Duodenal mucosa (tissue), 2 donors: Measurements from ENCODE around the gene SLCO4C1.

Source experiments
- H3K27ac ChIP-seq: one replicate; pipeline ENCODE4 v1.7.0; 2013; ENCODE audit warnings: low read depth, low read length
- H3K27me3 ChIP-seq, 2 donors: one replicate each; pipeline ENCODE4 v1.7.0; 2013; ENCODE audit warnings: low read length in 2 of 2, control low read depth in 1 of 2; ENCODE audit not compliant: insufficient read depth in 2 of 2, control insufficient read depth in 1 of 2
- H3K36me3 ChIP-seq, 2 donors: one replicate each; pipeline ENCODE4 v1.7.0; 2013; ENCODE audit warnings: low read length in 2 of 2, control low read depth in 1 of 2; ENCODE audit not compliant: insufficient read depth in 2 of 2, control insufficient read depth in 1 of 2
- H3K4me1 ChIP-seq, 2 donors: one replicate each; pipeline ENCODE4 v1.7.0; 2013; ENCODE audit warnings: low read length in 2 of 2, control low read depth in 1 of 2; ENCODE audit not compliant: insufficient read depth in 2 of 2, control insufficient read depth in 1 of 2
- H3K4me3 ChIP-seq, 2 donors: one replicate each; pipeline ENCODE4 v1.7.0; 2013; ENCODE audit warnings: low read length in 2 of 2, low read depth in 1 of 2
- H3K9ac ChIP-seq, 2 donors: one replicate each; pipeline ENCODE4 v1.7.0; 2013; ENCODE audit warnings: low read length in 2 of 2, low read depth in 1 of 2
- H3K9me3 ChIP-seq, 2 donors: one replicate each; pipeline ENCODE4 v1.7.0; 2013; ENCODE audit warnings: low read length in 2 of 2, control low read depth in 1 of 2; ENCODE audit not compliant: control insufficient read depth in 1 of 2

The SLCO4C1 gene

DNA sequence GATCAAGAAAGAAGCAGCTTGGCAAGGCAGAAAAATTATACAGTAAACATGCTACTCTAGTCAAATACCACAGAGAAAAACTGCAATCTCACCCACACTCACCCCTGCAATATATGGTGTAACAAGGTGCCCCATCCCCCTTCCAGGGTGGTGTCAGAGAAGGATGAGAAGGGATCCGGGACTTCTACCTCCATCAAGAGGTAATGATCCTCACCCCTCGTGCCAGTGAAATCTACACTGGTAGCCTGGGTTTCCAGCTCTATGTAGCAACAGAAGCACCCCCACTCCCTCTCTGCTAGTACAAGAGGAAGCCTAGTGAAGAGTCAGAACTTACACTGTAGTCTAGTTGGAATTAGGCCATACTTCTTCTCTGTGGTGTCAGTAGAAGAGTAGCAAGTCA, 18.9 kb downstream of the SLCO4C1 start:
- no peaks in the 10 kb centered on the region for H3K9me3 ChIP-seq
- H3K27ac ChIP-seq = no peak overlapping the region
- H3K9ac ChIP-seq = no peak overlapping the region
- no peak overlapping the region for H3K4me3 ChIP-seq
- no peaks in the 10 kb centered on the region for H3K4me1 ChIP-seq
- no peaks in the 10 kb centered on the region for H3K27me3 ChIP-seq
- no peaks in the 10 kb centered on the region for H3K36me3 ChIP-seq

- Histone ChIP-seq H3K9ac (no peak overlapping the region), H3K27ac (no peak overlapping the region), H3K36me3 (no peaks in the 10 kb centered on the region), H3K27me3 (no peaks in the 10 kb centered on the region), H3K9me3 (no peaks in the 10 kb centered on the region), H3K4me3 (no peak overlapping the region), H3K4me1 (no peaks in the 10 kb centered on the region)
Measured at GRCh38 chr5:102271759-102272158, 24.3 kb downstream of the SLCO4C1 start.

DNA sequence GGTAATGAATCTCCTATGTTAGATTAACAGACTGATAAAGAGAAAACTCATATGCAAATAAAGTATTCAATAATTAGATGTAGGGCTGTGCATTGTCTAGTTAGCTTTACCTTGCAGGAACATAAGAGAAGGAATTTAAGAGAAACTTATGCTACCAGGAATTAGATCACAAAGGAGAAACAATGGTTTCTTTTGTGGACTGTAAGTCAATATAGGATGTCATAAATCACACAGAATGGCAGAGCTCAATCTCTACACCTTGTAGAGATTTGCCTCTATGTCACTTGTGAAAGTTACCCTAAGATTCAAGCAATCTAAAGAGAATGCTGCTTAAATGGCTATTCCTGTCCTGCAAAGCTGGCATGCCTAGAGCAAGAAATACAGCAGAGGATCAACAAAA, 26.0 kb downstream of the SLCO4C1 start:
- Histone ChIP-seq H3K4me1 (no peaks in the 10 kb centered on the region), H3K27me3 (no peaks in the 10 kb centered on the region), H3K4me3 (no peak overlapping the region), H3K9me3 (no peaks in the 10 kb centered on the region), H3K36me3 (no peaks in the 10 kb centered on the region), H3K9ac (no peak overlapping the region), H3K27ac (no peak overlapping the region)

- Histone ChIP-seq H3K27me3 (no peaks in the 10 kb centered on the region), H3K4me3 (no peak overlapping the region), H3K9ac (no peak overlapping the region), H3K4me1 (no peaks in the 10 kb centered on the region), H3K27ac (no peak overlapping the region), H3K36me3 (no peaks in the 10 kb centered on the region), H3K9me3 (no peaks in the 10 kb centered on the region)
Measured at GRCh38 chr5:102262688-102263087, 33.4 kb downstream of the SLCO4C1 start.

- no peaks in the 10 kb centered on the region for H3K9me3 ChIP-seq
- H3K27ac ChIP-seq = no peak overlapping the region
- no peaks in the 10 kb centered on the region for H3K36me3 ChIP-seq
- H3K27me3 ChIP-seq = no peaks in the 10 kb centered on the region
- no peak overlapping the region for H3K4me3 ChIP-seq
- no peak overlapping the region for H3K9ac ChIP-seq
- H3K4me1 ChIP-seq = no peaks in the 10 kb centered on the region
Measured at GRCh38 chr5:102249381-102249780, 46.7 kb downstream of the SLCO4C1 start.

GRCh38 chr5:102243213-102243612, 52.9 kb downstream of the SLCO4C1 start:
- Histone ChIP-seq H3K9ac (no peak overlapping the region), H3K4me3 (no peak overlapping the region), H3K27me3 (no peaks in the 10 kb centered on the region), H3K4me1 (no peaks in the 10 kb centered on the region), H3K27ac (no peak overlapping the region), H3K9me3 (no peaks in the 10 kb centered on the region), H3K36me3 (no peaks in the 10 kb centered on the region)

GRCh38 chr5:102241809-102242421, 54.2 kb downstream of the SLCO4C1 start:
- Histone ChIP-seq H3K9ac (no peak overlapping the region), H3K27me3 (no peaks in the 10 kb centered on the region), H3K9me3 (no peaks in the 10 kb centered on the region), H3K4me3 (no peak overlapping the region), H3K4me1 (no peaks in the 10 kb centered on the region), H3K36me3 (no peaks in the 10 kb centered on the region), H3K27ac (no peak overlapping the region)

GRCh38 chr5:102231693-102232619, 64.1 kb downstream of the SLCO4C1 start:
- Histone ChIP-seq H3K9ac (no peak overlapping the region), H3K4me3 (no peak overlapping the region), H3K36me3 (no peaks in the 10 kb centered on the region), H3K27ac (no peak overlapping the region), H3K27me3 (no peaks in the 10 kb centered on the region), H3K9me3 (no peaks in the 10 kb centered on the region), H3K4me1 (no peaks in the 10 kb centered on the region)

DNA sequence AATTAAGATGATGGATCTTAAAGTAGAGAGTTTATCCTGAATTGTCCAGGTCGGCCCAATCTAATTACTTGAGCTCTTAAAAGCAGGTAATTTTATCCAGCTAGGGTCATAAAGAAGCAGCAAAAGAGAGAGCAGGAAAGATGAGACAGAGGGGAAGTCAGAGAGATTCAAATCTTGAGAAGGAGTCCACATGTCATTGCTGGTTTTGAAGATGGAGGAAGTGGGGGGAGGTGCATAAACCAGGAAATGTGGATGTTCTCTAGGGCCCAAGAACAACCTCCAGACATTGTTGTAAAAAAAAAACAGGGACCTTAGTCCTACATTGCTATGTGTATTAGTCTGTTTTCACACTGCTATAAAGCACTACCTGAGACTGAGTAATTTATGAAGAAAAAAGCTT, 66.4 kb downstream of the SLCO4C1 start:
- H3K4me3 ChIP-seq = no peak overlapping the region
- H3K27ac ChIP-seq = no peak overlapping the region
- H3K9ac ChIP-seq = no peak overlapping the region
- no peaks in the 10 kb centered on the region for H3K36me3 ChIP-seq
- no peaks in the 10 kb centered on the region for H3K4me1 ChIP-seq
- H3K9me3 ChIP-seq = no peaks in the 10 kb centered on the region
- H3K27me3 ChIP-seq = no peaks in the 10 kb centered on the region

DNA sequence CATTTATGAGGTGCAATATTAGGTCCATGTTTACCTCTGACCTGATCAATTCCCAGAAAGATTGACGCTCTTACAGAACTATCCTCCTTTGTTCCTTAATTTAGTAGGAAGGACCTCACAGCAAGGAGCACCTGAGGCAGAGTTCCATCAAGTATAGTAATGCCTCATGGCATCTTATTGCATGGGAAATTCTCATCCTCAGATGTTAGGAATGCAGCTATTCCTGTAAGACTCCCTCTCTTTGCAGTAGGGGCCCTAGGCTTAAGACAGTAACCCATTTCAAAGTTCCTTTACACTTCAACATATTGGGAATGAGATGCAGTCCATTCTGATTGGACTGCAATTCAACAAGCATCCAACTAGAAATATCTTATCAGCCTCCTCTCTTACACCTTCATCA, 69.8 kb downstream of the SLCO4C1 start:
- Histone ChIP-seq H3K9ac (no peak overlapping the region), H3K36me3 (no peaks in the 10 kb centered on the region), H3K9me3 (peaks cover 0 to 9% of the 10 kb centered on the region in 2 donors), H3K4me1 (no peaks in the 10 kb centered on the region), H3K27me3 (no peaks in the 10 kb centered on the region), H3K4me3 (no peak overlapping the region), H3K27ac (no peak overlapping the region)
